MCF 10A (cell line): Measurements from ENCODE around the gene STARD13. TPM values are rescaled to one million over a fixed set of nuclear protein-coding genes. Genes with fewer than 3 reads are reported as not detected.

Experiments used
- BruUV-seq: library from RNA; stranded (reverse); fragments of 400-500 nt; replicated peaks from 2 replicates; lab custom pipeline; 2021; lab: Mats Ljungman, UMichigan
- CTCF ChIA-PET: fragments of 300-600 bp; sonication (Branson Sonifier 250); formaldehyde crosslinking; extraction: SDS; loops from one replicate; lab custom pipeline; 2021; ENCODE audit warnings: antibody characterized with exemption, inconsistent platforms; lab: Yijun Ruan, JAX
- POLR2A ChIA-PET: fragments of 300-600, 350-650 bp; sonication (Branson Sonifier 250); formaldehyde crosslinking; extraction: SDS; loops from one replicate; lab custom pipeline; 2020; ENCODE audit warnings: antibody characterized with exemption, inconsistent platforms; lab: Yijun Ruan, JAX
- DNase-seq: peaks from one replicate; pipeline ENCODE4 v3.0.0-alpha.2; 2018; ENCODE audit not compliant: unreplicated experiment
- H3K27ac Mint-ChIP-seq: one replicate; pipeline ENCODE4 v1.8.0; 2022; ENCODE audit warnings: mild to moderate bottlenecking, low read depth, mixed read lengths; ENCODE audit not compliant: unreplicated experiment
- H3K27me3 Mint-ChIP-seq: one replicate; pipeline ENCODE4 v1.8.0; 2022; ENCODE audit warnings: mixed read lengths; ENCODE audit not compliant: insufficient read depth, unreplicated experiment
- H3K36me3 Mint-ChIP-seq: one replicate; pipeline ENCODE4 v1.8.0; 2022; ENCODE audit warnings: mild to moderate bottlenecking, moderate library complexity, mixed read lengths; ENCODE audit not compliant: insufficient read depth, unreplicated experiment
- H3K4me1 Mint-ChIP-seq: one replicate; pipeline ENCODE4 v1.8.0; 2022; ENCODE audit warnings: mixed read lengths; ENCODE audit not compliant: insufficient read depth, unreplicated experiment
- H3K4me3 Mint-ChIP-seq: one replicate; pipeline ENCODE4 v1.8.0; 2022; ENCODE audit warnings: mild to moderate bottlenecking, moderate library complexity, mixed read lengths; ENCODE audit not compliant: unreplicated experiment
- H3K9me3 Mint-ChIP-seq: one replicate; pipeline ENCODE4 v1.8.0; 2022; ENCODE audit warnings: mixed read lengths; ENCODE audit not compliant: unreplicated experiment
- CTCF ChIP-seq: fragments of 200-600 bp; IDR thresholded peaks from one replicate; pipeline ENCODE4 v1.8.0; 2022; ENCODE audit warnings: antibody characterized with exemption, mild to moderate bottlenecking; ENCODE audit not compliant: unreplicated experiment
- intact Hi-C: fragments of 100-400 bp; cut with micrococcal nuclease; formaldehyde crosslinking; loops from 2 replicates; pipeline ENCODE4 v1.14.1; 2022
- total RNA-seq: library from RNA; stranded (reverse); gene quantifications from 2 replicates; pipeline ENCODE4 v1.2.3, GENCODE V29; 2022

Gene STARD13
- total RNA-seq, 1 experiment from 2014 or later: 31.9 TPM

- peak overlapping the region; percentile 94 for H3K27ac Mint-ChIP-seq
- no peaks in the 10 kb centered on the region for H3K9me3 Mint-ChIP-seq
- BruUV-seq: no TSS peak
- DNase-seq: no peak
- CTCF ChIA-PET: interaction anchor here (0.9 to 2.2 kb wide), 4 partner anchors 9 to 326 kb away, joined by 4 to 10 read pairs (median 8); no protein-coding TSS in a partner anchor
- peak overlapping the region; percentile 37 for H3K4me3 Mint-ChIP-seq
- TF ChIP-seq CTCF: no peak
- no peaks in the 10 kb centered on the region for H3K27me3 Mint-ChIP-seq
- POLR2A ChIA-PET: interaction anchor here (1.0 to 2.4 kb wide), 12 partner anchors 9 to 350 kb away, joined by 3 to 32 read pairs (median 6); partner anchors contain the start of gene STARD13
- intact Hi-C loops: no loop called here
- H3K36me3 Mint-ChIP-seq: peaks cover 58% of the 10 kb centered on the region
- H3K4me1 Mint-ChIP-seq: peaks cover 68% of the 10 kb centered on the region
Measured at GRCh38 chr13:33217256-33217655, 68.3 kb downstream of the STARD13 start.

- no peak for DNase-seq
- intact Hi-C loops: no loop called here
- H3K27me3 Mint-ChIP-seq: no peaks in the 10 kb centered on the region
- peaks cover 33% of the 10 kb centered on the region for H3K36me3 Mint-ChIP-seq
- BruUV-seq: no TSS peak
- ChIA-PET POLR2A (interaction anchor here (0.6 to 2.7 kb wide), 15 partner anchors 10 to 329 kb away, joined by 3 to 9 read pairs (median 5); partner anchors contain the start of gene STARD13), CTCF (interaction anchor here (0.7 to 1.4 kb wide), 4 partner anchors 14 to 626 kb away, joined by 3 to 5 read pairs (median 4); no protein-coding TSS in a partner anchor)
- TF ChIP-seq CTCF: no peak
- H3K4me3 Mint-ChIP-seq: peak overlapping the region; percentile 37
- no peaks in the 10 kb centered on the region for H3K9me3 Mint-ChIP-seq
- peaks cover 51% of the 10 kb centered on the region for H3K4me1 Mint-ChIP-seq
- H3K27ac Mint-ChIP-seq: peak overlapping the region; percentile 32
Measured at GRCh38 chr13:33213797-33214196, 71.8 kb downstream of the STARD13 start.

GRCh38 chr13:33213024-33213768, 72.4 kb downstream of the STARD13 start:
- DNase-seq: no peak

More at GRCh38 chr13:33213024-33213768, 72.4 kb downstream of the STARD13 start:
- CTCF ChIA-PET: interaction anchor here (1.4 kb wide), 1 partner anchor 626 kb away, joined by 5 read pairs; no protein-coding TSS in a partner anchor
- Mint-ChIP-seq H3K4me1 (peaks cover 52% of the 10 kb centered on the region), H3K36me3 (peaks cover 37% of the 10 kb centered on the region), H3K27me3 (no peaks in the 10 kb centered on the region), H3K4me3 (peak overlapping the region; percentile 37), H3K9me3 (no peaks in the 10 kb centered on the region), H3K27ac (peak overlapping the region; percentile 32)
- intact Hi-C loops: no loop called here
- TF ChIP-seq CTCF: no peak
- POLR2A ChIA-PET: interaction anchor here (0.9 to 2.7 kb wide), 9 partner anchors 37 to 94 kb away, joined by 3 to 9 read pairs (median 5); partner anchors contain the start of gene STARD13
- no TSS peak for BruUV-seq
